ENCODE measurements around the gene MATN4. TPM values are rescaled to one million over a fixed set of nuclear protein-coding genes. Genes with fewer than 3 reads are reported as not detected.

The MATN4 gene
- total RNA-seq, 2 donors from 2014 or later, result not detected

DNA sequence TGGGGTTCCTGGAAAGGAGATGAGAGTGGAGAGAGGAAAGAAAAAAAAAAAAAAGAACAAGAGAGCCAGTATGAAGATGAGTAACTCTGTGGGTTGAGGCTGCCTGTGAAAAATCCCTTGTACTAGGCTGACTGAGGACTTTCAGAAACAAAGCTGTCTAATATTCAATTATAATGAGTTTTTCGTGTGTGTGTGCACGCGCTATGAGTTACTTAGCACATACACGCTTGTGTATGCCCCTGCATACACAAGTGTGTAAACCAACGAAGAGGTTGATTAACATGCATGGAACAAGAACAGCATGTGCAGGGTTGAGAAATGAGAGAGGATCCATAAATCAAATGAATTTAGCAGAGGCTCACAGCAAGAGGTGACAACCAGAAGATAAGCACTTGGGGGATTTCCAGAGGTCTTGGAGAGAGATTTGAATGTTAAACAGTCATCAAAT, 6.3 kb downstream of the MATN4 start:
- no peak overlapping the region for H3K4me3 Mint-ChIP-seq
- H3K27ac Mint-ChIP-seq, result no peak overlapping the region
- H3K4me1 Mint-ChIP-seq, result peaks cover 5% of the 10 kb centered on the region
- no peak for ATAC-seq
- no peak for DNase-seq
- H3K36me3 Mint-ChIP-seq (ENCODE audit: low read depth), result peaks cover 4% of the 10 kb centered on the region
- no peaks in the 10 kb centered on the region for H3K9me3 ChIP-seq (ENCODE audit: control insufficient read depth, low read length, poor library complexity, severe bottlenecking)
- H3K27me3 Mint-ChIP-seq, result peaks cover 78% of the 10 kb centered on the region

DNA sequence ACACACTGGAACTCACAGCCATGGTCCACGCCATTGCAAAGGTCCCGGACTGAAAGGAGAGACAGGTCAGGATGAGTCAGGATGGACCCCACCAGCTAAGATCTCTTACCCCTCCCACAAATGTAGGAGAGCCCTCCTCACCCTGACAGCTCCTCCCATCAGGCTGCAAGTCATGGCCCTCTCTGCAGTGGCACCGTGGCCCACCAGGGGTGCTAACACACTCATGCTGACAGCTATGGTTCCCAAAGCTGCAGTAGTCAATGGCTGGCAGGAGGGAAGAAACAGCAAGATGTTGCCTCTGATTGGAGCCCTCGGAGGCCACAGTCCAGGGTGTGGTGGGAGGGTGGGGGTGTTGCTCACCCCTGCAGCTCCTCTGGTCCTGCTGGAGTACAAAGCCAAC, 7.1 kb downstream of the MATN4 start:
- Mint-ChIP-seq H3K36me3 (ENCODE audit: low read depth) (peaks cover 7% of the 10 kb centered on the region), H3K4me1 (peaks cover 5% of the 10 kb centered on the region), H3K27ac (no peak overlapping the region), H3K4me3 (no peak overlapping the region), H3K27me3 (peaks cover 78% of the 10 kb centered on the region)
- no peaks in the 10 kb centered on the region for H3K9me3 ChIP-seq (ENCODE audit: control insufficient read depth, low read length, poor library complexity, severe bottlenecking)
- DNase-seq (no peak), ATAC-seq (peak; percentile 71)

DNA sequence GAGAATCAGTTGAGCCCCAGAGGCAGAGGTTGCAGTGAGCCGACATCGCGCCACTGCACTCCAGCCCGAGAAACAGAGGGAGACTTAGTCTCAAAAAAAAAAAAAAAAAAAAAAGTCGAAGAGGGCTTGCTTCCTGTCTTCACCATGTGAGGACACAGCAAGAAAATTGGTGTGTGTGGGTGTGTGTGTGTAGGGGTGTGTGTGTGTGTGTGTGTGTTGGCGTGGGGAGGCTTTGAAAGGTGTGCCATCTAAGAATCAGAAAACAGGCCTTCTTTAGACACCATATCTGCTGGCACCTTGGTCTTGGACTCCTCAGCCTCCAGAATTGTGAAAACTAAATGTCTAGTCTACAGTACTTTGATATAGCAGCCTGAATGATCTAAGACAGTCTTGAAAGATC, 8.3 kb downstream of the MATN4 start:
- peaks cover 7% of the 10 kb centered on the region for H3K36me3 Mint-ChIP-seq (ENCODE audit: low read depth)
- ATAC-seq, result no peak
- no peak overlapping the region for H3K4me3 Mint-ChIP-seq
- peaks cover 5% of the 10 kb centered on the region for H3K4me1 Mint-ChIP-seq
- H3K27ac Mint-ChIP-seq, result peak overlapping the region; percentile 39
- H3K9me3 ChIP-seq (ENCODE audit: control insufficient read depth, low read length, poor library complexity, severe bottlenecking), result no peaks in the 10 kb centered on the region
- no peak for DNase-seq
- H3K27me3 Mint-ChIP-seq, result peaks cover 68% of the 10 kb centered on the region

DNA sequence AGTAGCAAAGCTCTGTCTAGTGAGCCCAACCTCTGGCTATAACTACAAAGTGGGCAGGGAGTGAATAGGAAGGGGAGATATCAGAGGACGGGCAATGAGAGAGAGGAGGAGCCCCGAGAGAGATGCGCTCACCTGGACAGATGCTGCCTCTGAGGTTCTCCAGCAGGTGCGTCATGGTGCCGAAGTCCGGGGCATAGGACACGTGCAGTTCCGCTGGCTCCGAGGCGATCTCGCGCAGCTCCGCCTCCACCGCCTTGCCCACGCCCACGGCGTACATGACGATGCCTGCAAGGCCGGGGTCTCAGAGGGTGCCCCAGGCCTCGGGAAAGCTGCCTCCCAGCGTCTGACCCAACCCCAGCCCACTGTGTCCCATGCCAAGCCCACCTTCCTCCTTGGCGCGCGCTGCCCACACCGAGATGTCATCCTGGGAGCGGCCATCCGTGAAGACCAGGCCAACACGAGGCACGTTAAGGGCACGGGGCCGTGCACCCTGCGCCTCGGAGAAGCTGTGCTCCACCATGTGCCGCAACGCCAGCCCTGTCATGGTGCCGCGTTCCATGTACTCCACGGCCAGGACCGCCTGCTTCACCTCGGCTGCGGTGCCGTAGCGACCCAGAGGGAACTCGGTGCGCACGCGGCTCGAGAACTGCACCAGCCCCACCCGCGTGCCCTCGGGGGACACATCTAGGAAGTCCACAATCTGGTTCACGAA, 10.2 kb downstream of the MATN4 start:
- Mint-ChIP-seq H3K4me3 (no peak overlapping the region), H3K36me3 (ENCODE audit: low read depth) (peaks cover 7% of the 10 kb centered on the region), H3K4me1 (peaks cover 8% of the 10 kb centered on the region), H3K27ac (no peak overlapping the region), H3K27me3 (peaks cover 56% of the 10 kb centered on the region)
- ATAC-seq, result no peak
- no peak for DNase-seq
- H3K9me3 ChIP-seq (ENCODE audit: control insufficient read depth, low read length, poor library complexity, severe bottlenecking), result no peaks in the 10 kb centered on the region

DNA sequence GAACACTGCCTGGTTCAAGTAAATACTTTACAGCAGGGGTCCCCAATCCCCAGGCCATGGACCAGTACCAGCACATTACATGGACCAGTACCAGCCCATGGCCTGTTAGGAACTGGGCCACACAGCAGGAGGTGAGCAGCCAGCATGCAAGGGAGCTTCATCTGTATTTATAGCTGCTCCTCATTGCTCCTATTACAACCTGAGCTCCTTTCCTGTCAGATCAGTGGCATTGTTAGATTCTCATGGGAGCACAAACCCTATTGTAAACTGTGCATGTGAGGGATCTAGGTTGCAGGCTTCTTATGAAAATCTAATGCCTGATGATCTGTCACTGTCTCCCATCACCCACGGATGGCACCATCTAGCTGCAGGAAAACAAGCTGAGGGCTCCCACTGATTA, 13.4 kb downstream of the MATN4 start:
- DNase-seq, result no peak
- peaks cover 47% of the 10 kb centered on the region for H3K27me3 Mint-ChIP-seq
- no peaks in the 10 kb centered on the region for H3K9me3 ChIP-seq (ENCODE audit: control insufficient read depth, low read length, poor library complexity, severe bottlenecking)
- peaks cover 5% of the 10 kb centered on the region for H3K36me3 Mint-ChIP-seq (ENCODE audit: low read depth)
- no peak overlapping the region for H3K4me3 Mint-ChIP-seq
- H3K27ac Mint-ChIP-seq, result no peak overlapping the region
- no peak for ATAC-seq
- H3K4me1 Mint-ChIP-seq, result peaks cover 12% of the 10 kb centered on the region

DNA sequence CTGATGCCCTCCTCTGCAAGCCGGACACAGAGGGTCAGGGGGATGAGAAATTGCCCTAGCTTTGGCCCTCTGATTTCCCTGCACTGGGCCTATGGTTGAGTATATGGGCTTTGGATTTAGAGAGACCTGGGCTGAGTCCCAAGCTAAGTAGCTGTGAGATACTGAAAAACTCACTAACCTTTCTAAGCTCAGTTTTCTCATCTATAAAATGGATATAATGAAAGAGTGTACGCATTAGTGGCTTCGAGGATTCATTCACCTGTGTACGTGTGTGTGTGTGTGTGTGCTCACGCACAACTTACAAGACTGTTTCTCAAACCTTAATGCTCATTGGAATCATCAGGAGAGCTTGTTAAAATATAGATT, 14.1 kb downstream of the MATN4 start:
- H3K27ac Mint-ChIP-seq, result no peak overlapping the region
- peak overlapping the region; percentile 79 for H3K4me3 Mint-ChIP-seq
- ATAC-seq (no peak), DNase-seq (no peak)
- peaks cover 12% of the 10 kb centered on the region for H3K4me1 Mint-ChIP-seq
- peaks cover 45% of the 10 kb centered on the region for H3K27me3 Mint-ChIP-seq
- H3K9me3 ChIP-seq (ENCODE audit: control insufficient read depth, low read length, poor library complexity, severe bottlenecking), result no peaks in the 10 kb centered on the region
- peaks cover 3% of the 10 kb centered on the region for H3K36me3 Mint-ChIP-seq (ENCODE audit: low read depth)

DNA sequence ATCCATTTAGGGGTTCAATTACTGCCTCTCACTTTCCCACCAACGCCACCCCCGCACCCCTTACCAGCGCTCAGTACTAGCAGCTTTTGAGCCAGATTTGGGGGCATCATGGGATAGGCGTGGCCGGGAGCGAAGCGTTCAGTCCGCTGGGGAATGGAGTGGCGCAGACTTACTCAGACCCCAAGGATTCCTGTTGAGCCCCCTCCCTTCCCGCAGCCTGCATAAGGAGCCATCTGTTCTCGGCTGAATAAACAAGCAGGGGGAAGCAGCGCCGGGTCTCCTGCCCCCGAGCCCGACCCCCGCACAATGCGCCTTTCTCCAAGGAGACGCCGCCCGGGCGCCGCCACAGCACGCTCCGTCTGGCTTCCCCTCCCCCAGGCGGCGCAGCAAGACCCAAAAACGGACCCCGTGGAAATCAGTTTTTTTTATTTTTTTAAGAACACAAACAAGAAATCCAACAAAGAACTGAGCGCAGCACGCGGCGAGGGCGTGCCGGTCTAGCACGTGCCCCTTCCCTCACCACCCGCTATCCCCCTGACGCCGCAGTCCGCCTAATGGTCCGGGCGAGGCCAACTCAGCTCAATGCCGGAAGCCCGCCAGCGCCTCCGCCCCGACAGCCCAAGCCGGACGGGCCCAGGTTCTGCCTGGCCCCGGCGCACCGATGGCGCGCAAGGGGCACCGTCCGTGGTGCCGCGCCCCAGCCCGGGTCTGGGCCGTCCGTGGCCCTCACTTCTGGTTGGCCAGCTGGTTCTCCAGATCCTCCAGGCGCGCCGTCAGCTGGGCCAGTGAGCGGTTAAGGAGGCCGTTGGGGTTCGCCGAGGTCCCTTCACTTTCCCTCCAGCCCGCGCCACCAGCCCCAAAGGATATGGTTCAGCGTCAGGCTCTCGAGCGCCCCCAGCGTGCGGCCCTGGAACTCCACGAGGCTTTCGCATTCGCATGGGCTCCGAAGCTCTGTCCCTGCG, 14.8 kb downstream of the MATN4 start:
- ATAC-seq (peak; percentile 94), DNase-seq (peak; percentile 64 to 75 (median 67))
- H3K27me3 Mint-ChIP-seq, result peaks cover 45% of the 10 kb centered on the region
- H3K4me1 Mint-ChIP-seq, result peaks cover 12% of the 10 kb centered on the region
- H3K9me3 ChIP-seq (ENCODE audit: control insufficient read depth, low read length, poor library complexity, severe bottlenecking), result no peaks in the 10 kb centered on the region
- H3K27ac Mint-ChIP-seq, result no peak overlapping the region
- H3K4me3 Mint-ChIP-seq, result peak overlapping the region; percentile 79
- H3K36me3 Mint-ChIP-seq (ENCODE audit: low read depth), result peaks cover 3% of the 10 kb centered on the region

DNA sequence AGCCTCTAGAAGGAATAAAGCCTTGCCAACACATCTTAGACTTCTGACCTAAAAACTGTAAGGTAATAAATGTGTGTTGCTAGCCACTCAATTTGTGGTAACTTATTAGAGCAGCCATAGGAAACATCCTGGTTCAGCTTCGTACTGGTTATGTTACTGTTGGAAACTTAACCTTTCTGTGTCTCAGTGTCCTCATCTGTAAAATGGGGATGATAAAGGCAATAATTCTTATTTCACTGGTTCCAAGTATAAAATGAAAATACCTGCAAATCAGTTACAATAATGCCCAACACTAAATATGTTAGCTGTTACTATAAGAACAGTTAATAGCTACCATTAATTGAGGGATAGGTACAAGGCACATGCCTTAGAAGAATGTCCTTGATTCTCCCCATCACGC, 15.8 kb downstream of the MATN4 start:
- no peak for ATAC-seq
- Mint-ChIP-seq H3K4me3 (peak overlapping the region; percentile 79), H3K36me3 (ENCODE audit: low read depth) (peaks cover 3% of the 10 kb centered on the region), H3K27ac (no peak overlapping the region), H3K27me3 (peaks cover 49% of the 10 kb centered on the region), H3K4me1 (peaks cover 12% of the 10 kb centered on the region)
- H3K9me3 ChIP-seq (ENCODE audit: control insufficient read depth, low read length, poor library complexity, severe bottlenecking), result no peaks in the 10 kb centered on the region
- DNase-seq, result no peak

DNA sequence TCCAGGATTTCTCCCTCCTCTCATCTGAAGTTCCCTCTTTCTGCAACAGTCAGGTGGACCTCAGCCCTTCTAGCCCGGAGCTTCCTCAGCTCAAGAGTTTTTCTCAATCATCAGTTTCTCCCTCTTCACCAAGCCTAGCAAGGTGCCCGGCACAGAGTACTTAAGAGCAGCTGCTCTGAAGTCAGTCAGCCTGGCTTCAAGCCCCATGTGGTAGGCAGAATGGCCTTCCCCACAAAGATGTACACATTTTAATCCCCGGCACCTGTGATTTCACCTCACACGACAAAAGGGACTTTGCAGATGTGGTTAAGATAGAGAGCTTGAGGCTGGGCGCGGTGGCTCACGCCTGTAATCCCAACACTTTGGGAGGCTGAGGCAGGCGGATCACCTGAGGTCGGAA, 16.6 kb downstream of the MATN4 start:
- no peak overlapping the region for H3K27ac Mint-ChIP-seq
- DNase-seq, result no peak
- H3K9me3 ChIP-seq (ENCODE audit: control insufficient read depth, low read length, poor library complexity, severe bottlenecking), result no peaks in the 10 kb centered on the region
- peaks cover 55% of the 10 kb centered on the region for H3K27me3 Mint-ChIP-seq
- H3K4me3 Mint-ChIP-seq, result no peak overlapping the region
- H3K4me1 Mint-ChIP-seq, result peaks cover 12% of the 10 kb centered on the region
- ATAC-seq, result no peak
- H3K36me3 Mint-ChIP-seq (ENCODE audit: low read depth), result peaks cover 3% of the 10 kb centered on the region

DNA sequence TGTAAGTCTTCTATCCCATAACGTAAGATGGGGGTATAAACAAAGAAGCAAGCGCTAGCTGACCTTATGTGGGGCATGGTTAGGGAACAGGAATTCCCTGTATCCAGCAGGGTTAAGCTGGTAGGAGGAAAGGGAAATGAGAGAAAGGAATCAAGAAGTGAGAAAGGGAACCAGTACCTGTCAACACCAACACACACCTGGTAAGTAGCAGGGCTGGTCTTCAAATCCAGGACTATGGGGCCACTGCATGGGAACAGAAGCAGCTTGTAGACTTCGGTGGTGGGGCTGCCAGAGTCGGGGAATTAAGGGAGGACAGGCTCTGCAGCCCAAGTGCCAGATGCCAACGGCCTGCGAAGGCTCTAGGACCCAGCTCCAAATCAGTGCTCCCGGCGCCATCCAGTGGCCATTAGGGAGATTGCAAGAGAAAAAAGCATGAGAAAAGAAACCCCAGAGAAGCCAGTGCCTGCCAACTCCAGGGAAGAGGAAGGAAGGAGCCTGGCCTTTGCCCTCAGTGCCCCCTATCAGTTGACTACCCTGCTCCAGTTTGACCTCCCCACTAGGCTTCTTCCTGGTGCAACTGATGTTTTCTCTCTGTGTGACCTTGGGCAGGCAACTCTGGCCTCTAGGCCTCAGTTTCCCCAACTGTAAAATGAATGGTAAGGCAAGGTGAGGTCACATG, 17.3 kb downstream of the MATN4 start:
- Mint-ChIP-seq H3K36me3 (ENCODE audit: low read depth) (no peaks in the 10 kb centered on the region), H3K27ac (no peak overlapping the region), H3K4me3 (no peak overlapping the region), H3K4me1 (peaks cover 12% of the 10 kb centered on the region), H3K27me3 (peaks cover 56% of the 10 kb centered on the region)
- peak in 2 of 3 donors; percentile 28 to 52 for DNase-seq
- ATAC-seq, result peak; percentile 48
- no peaks in the 10 kb centered on the region for H3K9me3 ChIP-seq (ENCODE audit: control insufficient read depth, low read length, poor library complexity, severe bottlenecking)

DNA sequence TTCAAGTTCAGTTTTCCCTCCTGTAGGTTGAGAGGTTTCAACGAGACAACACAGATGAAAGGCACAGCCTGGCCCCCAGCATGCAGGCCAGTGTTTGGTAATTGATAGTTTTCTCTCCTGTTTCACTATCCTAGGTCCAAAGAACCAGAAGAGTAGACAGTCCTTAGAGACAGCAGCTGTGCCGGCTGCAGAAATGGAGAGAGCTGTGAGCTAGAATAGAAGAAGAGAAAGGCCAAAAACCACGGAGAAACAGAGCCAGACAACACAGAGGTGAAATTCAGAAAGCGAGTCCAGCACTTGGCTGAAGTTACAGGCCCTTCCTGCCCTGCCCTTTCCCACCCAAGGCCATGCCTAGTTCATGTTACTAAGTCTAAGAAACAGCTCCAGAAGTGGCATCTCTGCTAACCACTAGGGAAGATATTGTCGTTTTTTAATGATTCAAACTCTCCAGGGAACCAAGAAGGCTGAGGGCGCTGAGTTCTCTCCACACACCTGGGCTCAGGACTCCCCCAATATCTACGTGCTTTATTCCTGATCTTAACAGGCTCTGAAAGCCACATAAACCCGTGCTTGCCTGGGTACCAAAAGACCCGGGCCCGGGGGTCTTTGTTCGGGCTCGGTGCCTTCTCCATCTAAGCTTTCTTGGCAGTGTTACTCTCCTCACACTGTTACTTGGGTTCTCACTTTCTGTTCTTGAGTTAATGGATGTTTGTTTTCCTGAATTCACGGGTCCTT, 18.0 kb downstream of the MATN4 start:
- no peak for DNase-seq
- H3K9me3 ChIP-seq (ENCODE audit: control insufficient read depth, low read length, poor library complexity, severe bottlenecking), result no peaks in the 10 kb centered on the region
- Mint-ChIP-seq H3K27me3 (peaks cover 61% of the 10 kb centered on the region), H3K36me3 (ENCODE audit: low read depth) (no peaks in the 10 kb centered on the region), H3K4me1 (peaks cover 12% of the 10 kb centered on the region), H3K4me3 (no peak overlapping the region), H3K27ac (no peak overlapping the region)
- no peak for ATAC-seq

DNA sequence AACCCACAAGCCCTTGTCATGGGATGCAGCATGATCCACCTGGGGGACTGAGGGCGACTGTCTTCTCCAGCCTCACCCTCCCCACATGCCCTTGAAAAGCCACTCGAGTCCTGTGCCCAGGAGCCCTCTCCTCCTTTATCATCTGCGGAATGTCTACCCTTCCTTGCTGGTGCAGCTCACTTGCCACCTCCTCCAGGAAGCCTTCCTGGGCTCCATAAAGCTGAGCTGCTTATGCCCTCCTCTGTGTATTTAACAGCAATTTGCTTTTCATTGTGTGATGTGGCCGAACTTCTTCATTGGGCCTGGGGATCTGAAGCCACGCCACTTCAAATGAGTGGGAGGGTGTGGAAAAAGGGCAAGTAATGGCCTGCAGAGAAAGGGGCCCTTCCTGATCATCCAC, 19.2 kb downstream of the MATN4 start:
- no peaks in the 10 kb centered on the region for H3K9me3 ChIP-seq (ENCODE audit: control insufficient read depth, low read length, poor library complexity, severe bottlenecking)
- peaks cover 11% of the 10 kb centered on the region for H3K4me1 Mint-ChIP-seq
- ATAC-seq, result no peak
- H3K4me3 Mint-ChIP-seq, result no peak overlapping the region
- H3K27me3 Mint-ChIP-seq, result peaks cover 69% of the 10 kb centered on the region
- H3K36me3 Mint-ChIP-seq (ENCODE audit: low read depth), result no peaks in the 10 kb centered on the region
- H3K27ac Mint-ChIP-seq, result peak overlapping the region; percentile 72
- no peak for DNase-seq

Data from T-helper 17 cell (primary cell).